Stomach smooth muscle (tissue), 2 donors: ENCODE measurements around the gene ATP2A2.
"Not testable (repeated sequence)": the region's sequence is repeated elsewhere in the genome, so short reads cannot be mapped to it uniquely, and the experiment has no call there.

ENCODE experiments used
- H3K27ac ChIP-seq: one replicate; pipeline ENCODE4 v1.7.0; 2013; ENCODE audit warnings: mild to moderate bottlenecking, low read length, inconsistent platforms
- H3K27me3 ChIP-seq, 2 donors: one replicate each; pipeline ENCODE4 v1.7.0; 2013; ENCODE audit warnings: low read length in 2 of 2; ENCODE audit not compliant: insufficient read depth in 2 of 2, control insufficient read depth in 1 of 2
- H3K36me3 ChIP-seq, 2 donors: one replicate each; pipeline ENCODE4 v1.7.0; 2013; ENCODE audit warnings: low read length in 2 of 2; ENCODE audit not compliant: control insufficient read depth in 2 of 2, insufficient read depth in 2 of 2
- H3K4me1 ChIP-seq: one replicate; pipeline ENCODE4 v1.7.0; 2013; ENCODE audit warnings: low read length; ENCODE audit not compliant: control insufficient read depth, insufficient read depth
- H3K4me3 ChIP-seq, 2 donors: one replicate each; pipeline ENCODE4 v1.7.0; 2013; ENCODE audit warnings: low read length in 2 of 2
- H3K9ac ChIP-seq, 2 donors: one replicate each; pipeline ENCODE4 v1.7.0; 2013; ENCODE audit warnings: low read length in 2 of 2, mild to moderate bottlenecking in 1 of 2
- H3K9me3 ChIP-seq, 2 donors: one replicate each; pipeline ENCODE4 v1.7.0; 2013; ENCODE audit warnings: low read length in 2 of 2; ENCODE audit not compliant: control insufficient read depth in 2 of 2
- donor health status: healthy.
- donor health status: Pancreatic carcinoma.

The ATP2A2 gene

GRCh38 chr12:110369992-110370391, 88.9 kb downstream of the ATP2A2 start:
- H3K9ac ChIP-seq: no peak overlapping the region

GRCh38 chr12:110370732-110371231, 89.7 kb downstream of the ATP2A2 start:
- H3K9me3 ChIP-seq: no peaks in the 10 kb centered on the region
- no peak overlapping the region for H3K4me3 ChIP-seq
- no peak overlapping the region for H3K27ac ChIP-seq
- H3K36me3 ChIP-seq: peaks cover 19 to 38% of the 10 kb centered on the region in 2 donors
- H3K4me1 ChIP-seq: peaks cover 32% of the 10 kb centered on the region
- no peaks in the 10 kb centered on the region for H3K27me3 ChIP-seq
- no peak overlapping the region for H3K9ac ChIP-seq

More at GRCh38 chr12:110369992-110370391, 88.9 kb downstream of the ATP2A2 start:
- Histone ChIP-seq H3K9me3 (no peaks in the 10 kb centered on the region), H3K36me3 (peaks cover 14 to 32% of the 10 kb centered on the region in 2 donors), H3K27ac (no peak overlapping the region), H3K4me1 (peaks cover 32% of the 10 kb centered on the region), H3K4me3 (no peak overlapping the region), H3K27me3 (no peaks in the 10 kb centered on the region)

- Histone ChIP-seq H3K4me1 (peaks cover 30% of the 10 kb centered on the region), H3K9me3 (no peaks in the 10 kb centered on the region), H3K9ac (no peak overlapping the region), H3K27ac (no peak overlapping the region), H3K27me3 (no peaks in the 10 kb centered on the region), H3K36me3 (peaks cover 23 to 42% of the 10 kb centered on the region in 2 donors), H3K4me3 (no peak overlapping the region)
Observed at GRCh38 chr12:110371408-110372055, 90.5 kb downstream of the ATP2A2 start.

- Histone ChIP-seq H3K9ac (no peak overlapping the region), H3K4me1 (peaks cover 25% of the 10 kb centered on the region), H3K27ac (no peak overlapping the region), H3K36me3 (peaks cover 23 to 42% of the 10 kb centered on the region in 2 donors), H3K27me3 (no peaks in the 10 kb centered on the region), H3K4me3 (no peak overlapping the region), H3K9me3 (no peaks in the 10 kb centered on the region)
Observed at GRCh38 chr12:110372056-110372425, 91.0 kb downstream of the ATP2A2 start.

- Histone ChIP-seq H3K4me3 (no peak overlapping the region), H3K27me3 (no peaks in the 10 kb centered on the region), H3K27ac (no peak overlapping the region), H3K36me3 (peaks cover 31 to 50% of the 10 kb centered on the region in 2 donors), H3K9me3 (no peaks in the 10 kb centered on the region), H3K9ac (peak overlapping the region in 1 of 2 donors; percentile 13), H3K4me1 (peaks cover 21% of the 10 kb centered on the region)
Observed at GRCh38 chr12:110373025-110373424, 92.0 kb downstream of the ATP2A2 start.

- peaks cover 23% of the 10 kb centered on the region for H3K4me1 ChIP-seq
- H3K27me3 ChIP-seq: no peaks in the 10 kb centered on the region
- peaks cover 31 to 50% of the 10 kb centered on the region in 2 donors for H3K36me3 ChIP-seq
- H3K9me3 ChIP-seq: no peaks in the 10 kb centered on the region
- H3K27ac ChIP-seq: no peak overlapping the region
- no peak overlapping the region for H3K4me3 ChIP-seq
- H3K9ac ChIP-seq: peak overlapping the region in 1 of 2 donors; percentile 13
Observed at GRCh38 chr12:110373425-110373824, 92.4 kb downstream of the ATP2A2 start.

- H3K9me3 ChIP-seq: no peaks in the 10 kb centered on the region
- peaks cover 33 to 51% of the 10 kb centered on the region in 2 donors for H3K36me3 ChIP-seq
- H3K4me1 ChIP-seq: peaks cover 25% of the 10 kb centered on the region
- H3K9ac ChIP-seq: no peak overlapping the region
- H3K4me3 ChIP-seq: no peak overlapping the region
- no peaks in the 10 kb centered on the region for H3K27me3 ChIP-seq
- H3K27ac ChIP-seq: no peak overlapping the region
Observed at GRCh38 chr12:110373962-110374611, 93.0 kb downstream of the ATP2A2 start.

- H3K9ac ChIP-seq, H3K4me3 ChIP-seq, H3K27ac ChIP-seq, H3K9me3 ChIP-seq, H3K27me3 ChIP-seq: not testable (repeated sequence)
- H3K4me1 ChIP-seq: peaks cover 11% of the 10 kb centered on the region
- H3K36me3 ChIP-seq: peaks cover 43 to 54% of the 10 kb centered on the region in 2 donors
Observed at GRCh38 chr12:110378131-110378790, 97.2 kb downstream of the ATP2A2 start.

- no peaks in the 10 kb centered on the region for H3K27me3 ChIP-seq
- H3K9ac ChIP-seq: no peak overlapping the region
- H3K4me3 ChIP-seq: no peak overlapping the region
- H3K36me3 ChIP-seq: peaks cover 39 to 46% of the 10 kb centered on the region in 2 donors
- H3K27ac ChIP-seq: no peak overlapping the region
- no peaks in the 10 kb centered on the region for H3K9me3 ChIP-seq
- H3K4me1 ChIP-seq: peaks cover 4% of the 10 kb centered on the region
Observed at GRCh38 chr12:110379197-110379596, 98.2 kb downstream of the ATP2A2 start.

- Histone ChIP-seq H3K27me3 (no peaks in the 10 kb centered on the region), H3K9ac (no peak overlapping the region), H3K36me3 (peaks cover 40 to 46% of the 10 kb centered on the region in 2 donors), H3K4me1 (peaks cover 4% of the 10 kb centered on the region), H3K9me3 (no peaks in the 10 kb centered on the region), H3K27ac (no peak overlapping the region), H3K4me3 (no peak overlapping the region)
Observed at GRCh38 chr12:110379631-110380030, 98.6 kb downstream of the ATP2A2 start.
